ENCODE measurements around the gene PSMA5. TPM values are rescaled to one million over a fixed set of nuclear protein-coding genes. Genes with fewer than 3 reads are reported as not detected.

PSMA5 gene
- total RNA-seq, 1 experiment from 2014 or later: 169 TPM

DNA sequence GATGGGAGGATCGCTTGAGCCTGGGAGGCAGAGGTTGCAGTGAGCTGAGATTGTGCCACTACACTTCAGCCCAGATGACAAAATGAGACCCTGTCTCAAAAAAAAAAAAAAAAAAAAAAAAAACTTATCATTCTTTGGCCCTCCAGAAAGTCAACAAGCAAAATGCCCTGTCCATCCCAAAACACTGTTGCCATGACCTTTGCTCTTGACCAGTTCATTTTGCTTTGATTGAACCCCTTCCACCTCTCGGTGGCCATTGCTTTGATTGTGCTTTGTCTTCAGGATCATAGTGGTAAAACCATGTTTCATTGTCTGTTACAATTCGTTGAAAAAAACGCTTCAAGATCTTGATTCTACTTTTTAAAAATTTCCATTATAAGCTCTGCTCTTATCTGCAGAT, 31.6 kb upstream of the PSMA5 start:
- H3K27me3 ChIP-seq (ENCODE audit: insufficient read depth, low read length): no peaks in the 10 kb centered on the region
- CTCF ChIA-PET: no interaction called here
- RAD21 ChIA-PET (ENCODE audit: low non-redundant PET in 1 of 2, low total read pairs in 2 of 2, uncharacterized antibody in 2 of 2, unreplicated experiment in 2 of 2): interaction anchor here in 1 of 2 experiments (0.7 kb wide), 1 partner anchor 9 kb away, joined by 4 read pairs; no protein-coding TSS in a partner anchor

DNA sequence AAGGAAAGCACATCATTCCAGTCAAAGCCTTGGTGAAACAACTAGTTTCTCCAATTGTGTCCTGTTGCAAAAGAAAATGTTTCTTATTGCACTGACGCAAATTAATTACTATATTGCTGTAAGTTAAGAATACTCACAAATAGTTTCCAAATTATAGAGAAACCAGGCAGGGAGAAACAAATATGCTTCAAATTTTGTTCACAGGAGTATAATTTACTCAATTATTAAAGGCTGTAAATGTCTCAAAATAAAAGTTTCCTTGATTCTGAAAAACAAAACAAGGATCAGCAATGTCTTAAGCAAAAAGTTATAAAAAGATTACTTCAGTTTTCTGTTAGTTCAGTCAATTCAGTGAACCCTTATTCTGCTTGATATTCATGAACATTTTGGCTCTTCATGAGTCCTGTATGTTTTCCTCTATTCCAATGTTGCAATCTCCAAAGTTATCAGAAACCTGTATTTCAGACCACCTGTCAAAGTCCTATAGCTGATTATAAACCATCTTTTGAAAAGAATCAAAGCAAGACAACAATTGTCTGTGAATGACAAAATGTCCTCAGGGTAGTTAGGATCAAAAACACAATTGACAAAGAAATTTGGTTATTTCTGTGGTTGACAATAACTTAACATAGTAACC, 28.4 kb upstream of the PSMA5 start:
- RAD21 ChIA-PET (ENCODE audit: low non-redundant PET in 1 of 2, low total read pairs in 2 of 2, uncharacterized antibody in 2 of 2, unreplicated experiment in 2 of 2): no interaction called here
- BruUV-seq (replicated peaks): no TSS peak
- H3K36me3 ChIP-seq (ENCODE audit: control insufficient read depth in 1 of 2, insufficient read depth in 2 of 2, low read length in 2 of 2): no peaks in the 10 kb centered on the region
- H3K4me1 ChIP-seq (ENCODE audit: control insufficient read depth in 1 of 2, insufficient read depth in 2 of 2, low read length in 2 of 2): no peaks in the 10 kb centered on the region
- ATAC-seq (no peak), DNase-seq (ENCODE audit: low read depth, low spot score) (no peak)
- H4K20me1 ChIP-seq (ENCODE audit: insufficient read depth): no peaks in the 10 kb centered on the region
- H3K4me2 ChIP-seq (ENCODE audit: low read length): no peak overlapping the region
- H3K27ac ChIP-seq (ENCODE audit: low read depth, low read length): no peak overlapping the region
- intact Hi-C loops (cut with micrococcal nuclease): no loop called here
- no peaks in the 10 kb centered on the region for H3K27me3 ChIP-seq (ENCODE audit: insufficient read depth, low read length)
- POLR2A ChIA-PET: no interaction called here
- CTCF ChIA-PET: no interaction called here
- H3K79me2 ChIP-seq (ENCODE audit: insufficient read depth, low read length): no peaks in the 10 kb centered on the region
- no peak overlapping the region for H3K4me3 ChIP-seq (replicated peaks in 1 of 2; ENCODE audit: low read depth in 1 of 2, low read length in 2 of 2)
- no peaks in the 10 kb centered on the region for H3K9me2 ChIP-seq (ENCODE audit: insufficient read depth)
- H2AFZ ChIP-seq (ENCODE audit: low read depth, low read length, poor library complexity, severe bottlenecking): no peak overlapping the region
- H3K9me3 ChIP-seq (ENCODE audit: control insufficient read depth in 1 of 2, insufficient read depth in 1 of 2, low read depth in 1 of 2, low read length in 2 of 2): peaks cover 0 to 3% of the 10 kb centered on the region in 2 experiments; a peak in 1 of 4 replicates
- no peak overlapping the region for H3K9ac ChIP-seq (ENCODE audit: low read length)
- TF ChIP-seq EZH2 (IDR thresholded peaks at IDR 0.05): no peak
- TF ChIP-seq, protein P1, sequence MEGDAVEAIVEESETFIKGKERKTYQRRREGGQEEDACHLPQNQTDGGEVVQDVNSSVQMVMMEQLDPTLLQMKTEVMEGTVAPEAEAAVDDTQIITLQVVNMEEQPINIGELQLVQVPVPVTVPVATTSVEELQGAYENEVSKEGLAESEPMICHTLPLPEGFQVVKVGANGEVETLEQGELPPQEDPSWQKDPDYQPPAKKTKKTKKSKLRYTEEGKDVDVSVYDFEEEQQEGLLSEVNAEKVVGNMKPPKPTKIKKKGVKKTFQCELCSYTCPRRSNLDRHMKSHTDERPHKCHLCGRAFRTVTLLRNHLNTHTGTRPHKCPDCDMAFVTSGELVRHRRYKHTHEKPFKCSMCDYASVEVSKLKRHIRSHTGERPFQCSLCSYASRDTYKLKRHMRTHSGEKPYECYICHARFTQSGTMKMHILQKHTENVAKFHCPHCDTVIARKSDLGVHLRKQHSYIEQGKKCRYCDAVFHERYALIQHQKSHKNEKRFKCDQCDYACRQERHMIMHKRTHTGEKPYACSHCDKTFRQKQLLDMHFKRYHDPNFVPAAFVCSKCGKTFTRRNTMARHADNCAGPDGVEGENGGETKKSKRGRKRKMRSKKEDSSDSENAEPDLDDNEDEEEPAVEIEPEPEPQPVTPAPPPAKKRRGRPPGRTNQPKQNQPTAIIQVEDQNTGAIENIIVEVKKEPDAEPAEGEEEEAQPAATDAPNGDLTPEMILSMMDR (IDR thresholded peaks at IDR 0.05 in 2 of 3, conservative IDR thresholded peaks at IDR 0.05 in 1 of 3; ENCODE audit: borderline replicate concordance in 1 of 3, insufficient read depth in 1 of 3, low read depth in 2 of 3, low read length in 2 of 3): no peak
- TF ChIP-seq ELF1 (IDR thresholded peaks at IDR 0.05; ENCODE audit: borderline replicate concordance, low read depth): no peak
- no peak for TF ChIP-seq FOSL1 (IDR thresholded peaks at IDR 0.05; ENCODE audit: low read depth)
- TF ChIP-seq, protein P2, sequence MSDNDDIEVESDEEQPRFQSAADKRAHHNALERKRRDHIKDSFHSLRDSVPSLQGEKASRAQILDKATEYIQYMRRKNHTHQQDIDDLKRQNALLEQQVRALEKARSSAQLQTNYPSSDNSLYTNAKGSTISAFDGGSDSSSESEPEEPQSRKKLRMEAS (IDR thresholded peaks at IDR 0.05): no peak
- TF ChIP-seq CEBPB (IDR thresholded peaks at IDR 0.05; ENCODE audit: low read depth): no peak
- TF ChIP-seq RAD21 (IDR thresholded peaks at IDR 0.05; ENCODE audit: low read depth): no peak
- no peak for TF ChIP-seq POLR2A (IDR thresholded peaks at IDR 0.05; ENCODE audit: borderline replicate concordance, extremely low read depth, insufficient read depth, insufficient read length)
- no peak for TF ChIP-seq ZNF274 (IDR thresholded peaks at IDR 0.05; ENCODE audit: low read depth, low read length)

More for the DNA sequence above, 31.6 kb upstream of the PSMA5 start:
- H3K9me2 ChIP-seq (ENCODE audit: insufficient read depth): no peaks in the 10 kb centered on the region
- H3K9ac ChIP-seq (ENCODE audit: low read length): no peak overlapping the region
- POLR2A ChIA-PET: no interaction called here
- H4K20me1 ChIP-seq (ENCODE audit: insufficient read depth): no peaks in the 10 kb centered on the region
- intact Hi-C loops (cut with micrococcal nuclease): no loop called here
- H3K36me3 ChIP-seq (ENCODE audit: control insufficient read depth in 1 of 2, insufficient read depth in 2 of 2, low read length in 2 of 2): no peaks in the 10 kb centered on the region
- peaks cover 0 to 3% of the 10 kb centered on the region in 2 experiments; a peak in 1 of 4 replicates for H3K9me3 ChIP-seq (ENCODE audit: control insufficient read depth in 1 of 2, insufficient read depth in 1 of 2, low read depth in 1 of 2, low read length in 2 of 2)
- H2AFZ ChIP-seq (ENCODE audit: low read depth, low read length, poor library complexity, severe bottlenecking): no peak overlapping the region
- TF ChIP-seq ZNF274 (IDR thresholded peaks at IDR 0.05; ENCODE audit: low read depth, low read length) (no peak), SP1 (IDR thresholded peaks at IDR 0.05; ENCODE audit: low read depth) (no peak)
- TF ChIP-seq, protein P3, sequence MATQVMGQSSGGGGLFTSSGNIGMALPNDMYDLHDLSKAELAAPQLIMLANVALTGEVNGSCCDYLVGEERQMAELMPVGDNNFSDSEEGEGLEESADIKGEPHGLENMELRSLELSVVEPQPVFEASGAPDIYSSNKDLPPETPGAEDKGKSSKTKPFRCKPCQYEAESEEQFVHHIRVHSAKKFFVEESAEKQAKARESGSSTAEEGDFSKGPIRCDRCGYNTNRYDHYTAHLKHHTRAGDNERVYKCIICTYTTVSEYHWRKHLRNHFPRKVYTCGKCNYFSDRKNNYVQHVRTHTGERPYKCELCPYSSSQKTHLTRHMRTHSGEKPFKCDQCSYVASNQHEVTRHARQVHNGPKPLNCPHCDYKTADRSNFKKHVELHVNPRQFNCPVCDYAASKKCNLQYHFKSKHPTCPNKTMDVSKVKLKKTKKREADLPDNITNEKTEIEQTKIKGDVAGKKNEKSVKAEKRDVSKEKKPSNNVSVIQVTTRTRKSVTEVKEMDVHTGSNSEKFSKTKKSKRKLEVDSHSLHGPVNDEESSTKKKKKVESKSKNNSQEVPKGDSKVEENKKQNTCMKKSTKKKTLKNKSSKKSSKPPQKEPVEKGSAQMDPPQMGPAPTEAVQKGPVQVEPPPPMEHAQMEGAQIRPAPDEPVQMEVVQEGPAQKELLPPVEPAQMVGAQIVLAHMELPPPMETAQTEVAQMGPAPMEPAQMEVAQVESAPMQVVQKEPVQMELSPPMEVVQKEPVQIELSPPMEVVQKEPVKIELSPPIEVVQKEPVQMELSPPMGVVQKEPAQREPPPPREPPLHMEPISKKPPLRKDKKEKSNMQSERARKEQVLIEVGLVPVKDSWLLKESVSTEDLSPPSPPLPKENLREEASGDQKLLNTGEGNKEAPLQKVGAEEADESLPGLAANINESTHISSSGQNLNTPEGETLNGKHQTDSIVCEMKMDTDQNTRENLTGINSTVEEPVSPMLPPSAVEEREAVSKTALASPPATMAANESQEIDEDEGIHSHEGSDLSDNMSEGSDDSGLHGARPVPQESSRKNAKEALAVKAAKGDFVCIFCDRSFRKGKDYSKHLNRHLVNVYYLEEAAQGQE (IDR thresholded peaks at IDR 0.05; ENCODE audit: low read depth): no peak
- DNase-seq (ENCODE audit: low read depth, low spot score) (no peak), ATAC-seq (no peak)
- H3K27ac ChIP-seq (ENCODE audit: low read depth, low read length): no peak overlapping the region
- H3K4me1 ChIP-seq (ENCODE audit: control insufficient read depth in 1 of 2, insufficient read depth in 2 of 2, low read length in 2 of 2): no peaks in the 10 kb centered on the region
- no TSS peak for BruUV-seq (replicated peaks)
- no peaks in the 10 kb centered on the region for H3K79me2 ChIP-seq (ENCODE audit: insufficient read depth, low read length)
- H3K4me2 ChIP-seq (ENCODE audit: low read length): no peak overlapping the region
- H3K4me3 ChIP-seq (replicated peaks in 1 of 2; ENCODE audit: low read depth in 1 of 2, low read length in 2 of 2): no peak overlapping the region

Data from HCT116 (cell line).